IPS-NIHi7 (cell line): ENCODE measurements around the gene OR11H12.
"Not testable (repeated sequence)": the region's sequence is repeated elsewhere in the genome, so short reads cannot be mapped to it uniquely, and the experiment has no call there.

Source experiments
- DNase-seq: peaks from one replicate; pipeline ENCODE4 v3.0.0; 2012; ENCODE audit warnings: mixed read lengths; ENCODE audit errors: extremely low spot score

The OR11H12 gene

DNA sequence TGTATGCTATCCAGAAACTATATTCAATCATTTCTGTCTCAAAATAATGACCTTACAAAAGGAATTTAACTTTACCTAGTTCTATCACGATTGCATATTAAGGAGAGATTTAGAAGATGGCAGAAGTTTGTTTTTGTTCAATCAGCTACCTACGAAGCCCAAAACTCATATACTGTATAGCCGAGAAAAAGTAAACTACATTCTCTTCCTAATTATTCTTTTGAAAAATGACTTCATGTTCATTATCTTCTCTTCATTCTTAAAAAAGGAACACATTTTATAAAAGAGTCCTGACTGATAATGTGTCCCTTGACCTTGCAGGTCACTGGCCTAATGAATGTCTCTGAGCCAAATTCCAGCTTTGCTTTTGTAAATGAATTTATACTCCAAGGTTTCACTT, at the start of gene OR11H12:
Gene OR11H12 (plus strand): TSS at position 301 of the 400 bp plus-strand sequence. CDS start 0 bp downstream, at position 301.
- not testable (repeated sequence) for DNase-seq

GRCh38 chr14:18582908-18583307, 18.0 kb upstream of the OR11H12 start:
- not testable (repeated sequence) for DNase-seq

DNA sequence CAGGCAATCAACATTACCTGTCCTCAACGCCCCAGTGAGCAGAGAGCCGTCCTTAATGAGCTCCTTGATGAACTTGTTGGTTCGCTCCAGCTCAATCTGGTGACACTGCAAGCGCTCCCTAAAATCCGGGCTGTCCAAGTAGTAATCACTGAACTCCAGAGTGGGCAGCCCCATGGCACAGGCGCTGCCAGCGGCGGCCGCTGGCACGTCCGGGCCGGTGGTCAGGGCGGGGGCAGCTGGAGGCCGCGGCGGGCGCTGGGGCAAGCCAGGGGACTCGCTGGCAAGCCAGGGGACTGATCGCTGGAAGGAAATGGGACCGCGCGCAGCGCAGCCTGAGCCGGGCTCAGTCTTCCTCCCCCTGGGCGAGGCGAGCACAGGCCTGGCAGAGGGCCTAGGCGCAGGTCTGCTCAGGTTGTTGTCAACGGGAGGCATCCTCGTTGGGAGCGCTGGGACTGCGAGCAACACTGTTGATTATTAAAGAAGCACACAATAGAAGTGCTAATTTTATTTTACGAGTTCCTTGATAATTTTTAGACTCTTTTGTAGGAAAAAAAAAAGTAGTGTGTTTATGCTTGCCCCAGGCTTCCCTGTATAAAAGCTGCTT, 25.8 kb downstream of the OR11H12 start:
- DNase-seq = not testable (repeated sequence)

DNA sequence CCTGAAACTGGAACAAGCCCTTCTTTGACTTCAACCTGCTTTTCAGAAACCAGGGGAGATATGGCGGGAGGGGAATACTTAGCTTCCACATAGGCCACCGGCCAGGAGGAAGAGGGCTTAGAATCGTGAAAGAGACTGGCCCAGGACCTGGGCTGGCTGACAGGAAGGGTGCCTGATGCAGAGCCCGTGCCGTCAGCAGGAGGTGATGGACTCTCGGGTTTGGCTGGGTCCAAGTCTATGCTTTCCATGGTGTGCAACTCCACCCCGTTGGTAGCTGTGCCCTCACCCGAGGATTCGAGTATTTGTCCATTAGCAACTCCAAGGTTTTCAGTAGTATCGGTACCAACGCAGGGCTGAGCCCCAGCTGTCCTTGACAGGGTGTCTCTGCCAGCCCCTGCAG, 35.1 kb downstream of the OR11H12 start:
- not testable (repeated sequence) for DNase-seq

GRCh38 chr14:18638032-18638431, 37.1 kb downstream of the OR11H12 start:
- DNase-seq = not testable (repeated sequence)

GRCh38 chr14:18638785-18639184, 37.9 kb downstream of the OR11H12 start:
- not testable (repeated sequence) for DNase-seq

DNA sequence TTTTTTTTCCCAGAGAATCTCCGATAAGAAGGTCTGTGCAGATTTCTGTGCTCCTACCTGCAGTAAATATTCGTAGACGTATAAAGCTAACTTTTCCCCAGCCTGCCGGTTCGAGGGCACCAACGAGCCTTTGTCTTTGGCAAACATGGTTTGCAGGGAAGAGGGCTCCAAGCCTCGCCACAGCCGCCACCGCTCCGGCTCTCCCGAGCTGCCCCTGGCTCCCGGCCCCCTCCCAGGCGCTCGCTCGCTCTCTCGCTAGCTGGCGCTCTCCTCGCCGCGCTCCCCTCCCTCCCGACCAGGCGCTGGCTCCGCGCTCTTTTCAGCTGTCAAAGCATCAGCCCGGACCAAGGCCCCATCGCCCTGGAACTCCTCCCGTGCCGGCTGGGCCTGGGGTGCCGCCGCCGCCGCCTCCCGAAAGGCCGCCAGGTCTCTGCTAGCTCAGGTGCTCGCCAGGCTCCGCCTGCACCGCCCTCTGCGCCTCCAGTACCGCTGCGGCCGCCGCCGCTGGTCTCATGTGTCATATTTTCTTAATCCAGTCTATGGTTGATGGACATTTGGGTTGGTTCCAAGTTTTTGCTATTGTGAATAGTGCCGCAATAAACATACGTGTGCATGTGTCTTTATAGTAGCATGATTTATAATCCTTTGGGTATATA, 45.3 kb downstream of the OR11H12 start:
- DNase-seq = not testable (repeated sequence)
